Left colon (tissue), 2 donors: ENCODE results near the gene HES4. TPM values are rescaled to one million over a fixed set of nuclear protein-coding genes. Genes with fewer than 3 reads are reported as not detected.
"Not testable (repeated sequence)": the region's sequence is repeated elsewhere in the genome, so short reads cannot be mapped to it uniquely, and the experiment has no call there.

Experiments
- ATAC-seq: fragments of 200-7000 bp; cut with Tn5 transposase; one replicate; pipeline ENCODE4 v1.9.1; 2020; ENCODE audit warnings: mild to moderate bottlenecking, moderate library complexity
- DNase-seq, 2 donors: peaks; one replicate each; pipeline ENCODE4 v3.0.0-alpha.2; 2020
- intact Hi-C, 2 donors: fragments of 100-400 bp; cut with DNase I in 1 of 2; cut with micrococcal nuclease in 1 of 2; formaldehyde crosslinking; loops; one replicate each; pipeline versions ENCODE4 v1.11.2 to v1.14.0; 2022; cut with DNase I, micrococcal nuclease
- total RNA-seq, 2 donors: library from RNA; stranded (reverse); fragmentation: NEBNext Ultra II Directional; extraction: Animal tissue kit (Norgen Biotek cat#: 25700); gene quantifications; one replicate each; pipeline ENCODE4 v1.2.1, GENCODE V29; 2021
- donor health status: DM: no; HTN: no; CAD: no.
- donor health status: DM: yes; HTN: yes; CAD: no.

Gene HES4
- total RNA-seq, 2 donors from 2014 or later, result 19.5 to 24.2 TPM

DNA sequence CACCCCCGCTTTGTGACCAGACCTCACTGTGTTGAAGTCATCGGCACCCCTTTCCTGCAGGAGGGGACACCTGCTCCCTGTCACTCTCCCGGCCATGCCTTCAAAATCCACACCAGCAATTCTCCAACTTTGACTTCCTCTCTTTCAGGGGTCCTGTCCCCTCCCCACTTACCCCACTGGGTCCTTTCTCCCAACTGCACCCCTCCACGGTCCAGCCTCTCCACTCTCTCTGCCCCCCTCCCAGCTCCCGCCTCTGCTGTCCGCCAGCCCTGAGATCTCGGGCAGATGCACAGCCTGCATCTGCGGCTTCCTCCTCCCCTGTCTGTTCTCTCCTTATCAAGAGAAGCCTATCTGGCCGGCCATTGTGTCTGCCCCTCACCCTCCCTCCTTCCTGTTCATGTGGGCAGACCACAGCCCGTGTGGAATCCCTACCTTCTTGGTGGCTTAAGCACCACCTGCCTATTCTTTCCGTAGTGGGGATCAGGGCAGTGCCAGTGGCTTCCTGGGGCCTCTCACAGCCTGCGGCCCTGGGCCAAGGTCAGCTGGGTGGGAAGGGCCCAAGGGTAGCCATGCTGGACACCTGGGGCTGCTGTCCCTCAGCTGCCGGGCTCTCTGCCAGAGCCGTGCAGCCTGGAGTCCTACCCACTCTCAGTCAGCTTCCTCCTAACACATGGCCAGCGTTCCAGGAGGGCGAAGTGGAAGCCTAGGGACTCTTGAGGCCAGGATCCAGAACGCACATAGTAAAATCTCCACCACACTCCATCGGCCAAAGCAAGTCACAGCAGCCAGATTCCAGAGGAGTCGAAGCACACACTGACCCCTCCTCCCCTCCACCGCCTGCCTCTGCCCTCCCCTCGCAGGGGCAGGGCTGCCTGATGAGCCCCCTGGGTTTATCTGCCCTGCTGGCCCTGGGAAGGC, 5.1 kb upstream of the HES4 start:
- intact Hi-C loops, result no loop called here
- peak; percentile 49 for ATAC-seq

GRCh38 chr1:1004420-1004779, 4.5 kb upstream of the HES4 start:
- intact Hi-C loops, result no loop called here
- DNase-seq (peak; percentile 6 to 26), ATAC-seq (no peak)

More for the DNA sequence above, 5.1 kb upstream of the HES4 start:
- DNase-seq, result peak; percentile 51 to 55

DNA sequence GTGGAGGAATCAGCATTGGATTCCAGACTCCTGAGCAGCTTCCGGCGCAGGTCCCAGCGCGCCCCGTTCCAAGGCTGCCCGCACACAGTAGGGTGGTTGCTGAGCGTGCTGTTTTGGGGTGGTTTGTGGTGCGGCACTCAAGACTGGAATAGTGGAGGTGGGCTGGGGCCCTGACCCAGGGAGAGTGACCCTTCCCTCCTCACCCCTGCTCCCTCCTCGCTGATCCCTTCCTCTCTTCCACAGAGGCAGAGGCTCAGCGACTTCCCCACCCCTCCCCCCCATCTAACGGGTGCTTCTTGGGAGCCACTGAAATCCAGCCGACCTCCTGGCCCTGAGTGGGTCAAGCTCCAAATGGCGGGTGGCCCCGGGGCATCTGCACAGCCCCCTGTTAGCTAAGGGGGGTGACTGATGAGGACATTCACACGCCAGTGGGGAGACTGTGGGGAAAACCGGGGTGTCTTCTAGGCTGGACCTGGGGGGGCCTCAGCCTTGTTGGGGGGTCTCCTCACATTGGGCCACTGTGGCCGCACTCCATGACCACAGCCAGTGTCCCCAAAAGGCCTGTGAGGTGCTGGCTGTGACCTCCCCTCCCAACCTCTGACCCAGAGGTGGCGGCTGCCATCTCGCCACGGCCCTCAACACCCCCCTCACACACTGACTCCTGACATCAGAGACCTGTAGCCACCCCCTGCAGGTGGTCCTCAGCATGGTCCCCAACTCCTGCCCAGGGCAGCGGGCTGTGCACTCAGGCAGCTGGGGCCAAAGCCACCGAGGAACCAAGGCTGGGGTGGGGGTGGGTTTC, 3.9 kb upstream of the HES4 start:
- DNase-seq (peak; percentile 9 to 24), ATAC-seq (no peak)
- intact Hi-C loops, result no loop called here

GRCh38 chr1:1001057-1001783, 1.3 kb upstream of the HES4 start:
- intact Hi-C loops, result no loop called here
- DNase-seq (peak in 1 of 2 donors; percentile 38), ATAC-seq (no peak)

DNA sequence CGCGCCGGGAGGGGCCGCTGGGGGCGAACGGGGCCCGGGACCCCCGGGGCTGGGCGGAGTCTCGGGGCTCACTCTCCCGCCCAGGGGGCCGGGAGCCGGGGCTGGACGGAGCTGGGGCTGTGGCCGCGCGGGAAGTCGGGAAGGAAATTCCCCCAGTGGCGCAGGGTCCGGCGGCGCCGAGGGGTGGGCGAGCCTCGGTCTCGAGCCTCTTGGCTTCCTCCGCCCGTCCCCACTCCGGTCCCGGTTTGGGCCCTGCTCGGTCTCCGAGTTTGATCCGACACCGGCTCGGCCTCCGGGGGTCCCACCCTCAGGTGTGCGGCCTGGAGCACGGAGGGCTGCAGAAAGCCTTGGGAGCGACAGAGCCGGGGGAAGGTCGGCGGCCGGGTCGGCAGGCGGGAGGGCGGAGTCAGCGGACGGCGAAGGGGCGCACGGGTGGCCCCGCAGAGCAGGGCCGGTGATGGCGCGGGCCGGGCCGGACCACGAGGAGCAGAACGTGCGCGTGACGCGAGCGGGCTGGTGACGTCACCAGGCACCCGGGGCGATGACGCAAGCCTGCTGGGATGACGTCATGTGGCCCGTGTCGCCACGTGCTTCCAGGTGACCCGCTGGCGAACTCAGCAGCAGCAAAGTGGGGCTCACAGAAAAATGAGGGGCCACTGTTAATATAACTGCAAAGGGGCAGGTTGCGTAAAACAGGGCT, 610 bp upstream of the HES4 start:
- DNase-seq, result peak; percentile 77 to 79
- intact Hi-C loops, result no loop called here
- peak; percentile 30 for ATAC-seq

DNA sequence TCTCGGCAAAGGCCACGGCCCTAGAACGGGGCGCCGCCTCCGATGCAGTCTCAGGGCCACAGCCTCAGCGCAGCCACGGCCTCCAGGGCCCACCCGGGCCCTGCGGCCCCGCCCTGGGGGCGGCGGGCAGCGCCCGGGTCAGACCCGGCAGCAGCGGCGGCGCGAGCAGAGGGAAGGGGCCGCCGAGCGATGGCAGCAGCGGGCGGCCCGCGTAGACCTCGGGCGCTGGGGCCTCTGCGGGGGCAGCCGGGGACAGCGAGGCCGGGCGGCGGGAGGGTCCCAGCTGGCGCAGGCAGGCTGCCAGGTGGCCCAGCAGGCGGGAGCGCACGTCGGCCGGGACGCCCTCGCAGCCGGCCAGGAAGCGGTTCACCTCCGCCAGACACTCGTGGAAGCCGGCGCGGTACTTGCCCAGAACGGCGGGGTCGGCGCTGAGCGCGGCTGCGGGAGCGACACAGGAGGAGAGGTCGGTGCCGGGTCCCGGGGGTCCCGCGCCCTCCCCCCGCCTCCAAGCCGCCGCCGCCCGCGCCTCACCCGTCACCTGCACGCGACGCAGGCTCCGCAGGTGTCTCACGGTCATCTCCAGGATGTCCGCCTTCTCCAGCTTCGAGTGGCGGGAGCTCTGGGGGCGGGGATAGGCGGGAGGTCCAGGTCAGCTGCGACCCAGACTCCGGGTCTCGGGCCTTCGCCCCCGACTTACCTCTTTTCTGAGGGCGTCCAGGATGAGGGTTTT, 737 bp downstream of the HES4 start:
- ATAC-seq (peak; percentile 16), DNase-seq (peak in 1 of 2 donors; percentile 45)
- intact Hi-C loops, result no loop called here

DNA sequence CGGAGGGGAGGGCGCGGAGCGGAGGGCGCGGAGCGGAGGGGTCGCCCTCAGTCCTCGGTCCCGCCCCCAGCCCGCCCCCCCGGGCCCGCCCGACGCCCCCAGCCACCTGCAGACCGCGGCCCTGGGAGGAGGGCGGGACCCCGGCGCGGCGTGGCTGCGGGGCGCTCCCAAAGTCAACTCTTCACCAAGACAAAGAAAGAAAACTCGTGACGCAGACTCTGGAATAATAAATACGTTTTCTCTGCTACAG, 1.2 kb downstream of the HES4 start:
- intact Hi-C loops, result no loop called here
- DNase-seq, result no peak
- no peak for ATAC-seq

GRCh38 chr1:997993-998744, 1.7 kb downstream of the HES4 start:
- DNase-seq, result peak in 1 of 2 donors; percentile 31
- intact Hi-C loops, result no loop called here
- no peak for ATAC-seq

DNA sequence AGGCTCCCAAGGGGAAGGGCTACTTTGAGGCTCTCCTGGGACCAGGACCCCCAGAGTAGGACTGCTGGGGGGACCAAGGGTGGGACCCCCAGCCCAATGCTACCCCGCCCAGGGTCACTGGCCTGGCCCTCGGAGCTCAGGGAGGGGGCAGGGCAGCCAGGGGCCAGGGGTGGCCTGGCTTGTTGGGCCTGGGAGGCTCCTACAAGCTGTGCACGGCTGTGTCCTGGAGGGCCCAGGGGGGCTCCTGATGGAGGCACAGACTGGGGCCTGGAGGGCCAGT, 2.2 kb downstream of the HES4 start:
- DNase-seq (no peak), ATAC-seq (no peak)
- intact Hi-C loops, result no loop called here

DNA sequence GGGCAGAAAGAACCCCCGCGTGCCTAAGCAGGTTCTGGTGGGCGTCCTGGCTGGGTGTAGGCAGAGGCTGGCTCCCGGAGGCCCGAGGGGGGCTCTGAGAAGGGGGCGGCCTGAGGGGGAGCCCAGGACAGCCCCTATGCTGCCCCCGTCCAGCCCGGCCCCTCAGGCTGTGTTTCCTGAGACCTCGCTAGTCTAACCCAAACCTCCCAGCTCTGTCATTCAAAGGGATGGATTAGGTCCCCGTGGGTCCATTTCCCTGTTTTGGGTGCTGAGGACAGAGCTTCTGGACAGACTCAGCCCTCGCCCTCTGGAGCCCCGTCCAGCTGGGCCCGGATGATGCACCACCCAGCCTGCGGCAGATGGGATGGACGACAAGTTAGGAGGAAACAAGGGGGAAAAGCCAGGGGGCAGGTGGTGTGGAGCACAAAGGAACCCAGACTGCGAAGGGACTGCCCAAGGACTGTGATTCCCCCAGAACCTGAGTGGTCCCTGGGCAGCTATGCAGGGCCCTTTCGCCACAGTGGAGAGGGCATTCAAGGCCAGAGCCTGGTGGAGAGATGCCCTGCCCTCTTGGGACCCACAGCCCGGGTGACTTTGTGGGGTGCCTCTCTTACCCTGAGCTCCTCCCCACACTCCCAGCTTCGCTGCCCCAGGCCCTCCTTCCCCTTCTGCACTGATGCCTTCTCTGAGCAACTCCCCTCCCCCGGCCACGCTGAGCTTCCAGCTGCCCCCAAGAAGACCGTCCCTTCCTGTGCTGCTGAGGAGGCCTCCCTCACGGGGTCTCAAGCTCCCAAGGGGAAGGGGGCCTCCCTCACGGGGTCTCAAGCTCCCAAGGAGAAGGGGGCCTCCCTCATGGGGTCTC, 2.8 kb downstream of the HES4 start:
- ATAC-seq, result no peak
- intact Hi-C loops, result no loop called here
- DNase-seq, result peak in 1 of 2 donors; percentile 9

- ATAC-seq, result no peak
- intact Hi-C loops, result no loop called here
- DNase-seq, result no peak
Measured at GRCh38 chr1:995665-996633, 3.9 kb downstream of the HES4 start.

DNA sequence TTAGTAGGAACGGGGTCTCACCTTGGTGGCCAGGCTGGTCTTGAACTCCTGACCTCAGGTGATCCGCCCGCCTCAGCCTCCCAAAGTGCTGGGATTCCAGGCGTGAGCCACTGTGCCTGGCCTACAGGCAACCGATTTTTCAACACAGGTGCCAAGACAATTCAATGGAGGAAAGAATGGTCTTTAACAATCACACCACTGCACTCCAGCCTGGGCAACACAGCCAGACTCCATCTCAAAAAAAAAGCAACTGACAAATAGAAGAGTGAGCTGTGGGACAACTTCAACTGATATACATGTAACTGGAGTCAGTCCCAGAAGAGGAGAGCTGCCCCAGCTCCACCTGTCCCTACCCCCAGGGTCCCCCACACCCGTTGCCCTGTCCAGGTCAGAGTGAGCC, 5.4 kb downstream of the HES4 start:
- DNase-seq, ATAC-seq: not testable (repeated sequence)

DNA sequence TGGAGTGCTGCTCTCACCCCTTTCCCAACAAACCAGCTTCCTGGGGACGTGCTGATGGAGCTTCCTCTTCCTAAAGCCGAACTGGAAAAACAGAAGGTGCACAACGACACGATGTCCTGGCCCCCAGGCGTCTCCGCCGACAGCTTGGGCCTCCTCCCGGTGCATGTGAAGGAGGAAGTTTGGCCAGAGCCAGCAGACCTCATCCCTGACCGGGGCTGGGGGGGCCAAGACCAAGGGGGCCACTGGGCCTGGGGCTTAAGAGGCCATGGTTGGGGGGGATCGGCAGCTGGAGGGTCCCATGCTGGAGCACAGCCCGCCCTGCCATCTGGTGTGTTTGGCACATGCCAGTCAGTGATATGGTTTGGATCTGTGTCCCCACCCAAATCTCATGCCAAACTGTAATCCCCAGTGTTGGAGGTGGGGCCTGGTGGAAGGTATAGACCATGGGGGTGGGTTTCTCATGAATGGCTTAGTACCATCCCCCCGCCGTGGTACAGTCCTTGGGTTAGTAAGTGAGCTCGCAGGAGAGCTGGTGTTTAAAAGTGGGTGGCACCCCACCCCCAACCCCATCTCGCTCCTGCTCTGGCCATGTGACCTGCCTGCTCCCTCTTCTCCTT, 6.4 kb downstream of the HES4 start:
- no peak for DNase-seq
- no peak for ATAC-seq
- intact Hi-C loops, result no loop called here

More for the DNA sequence above, 5.4 kb downstream of the HES4 start:
- intact Hi-C loops, result not testable (repeated sequence)

GRCh38 chr1:992362-992761, 7.5 kb downstream of the HES4 start:
- intact Hi-C loops, result no loop called here
- DNase-seq, result no peak
- no peak for ATAC-seq

DNA sequence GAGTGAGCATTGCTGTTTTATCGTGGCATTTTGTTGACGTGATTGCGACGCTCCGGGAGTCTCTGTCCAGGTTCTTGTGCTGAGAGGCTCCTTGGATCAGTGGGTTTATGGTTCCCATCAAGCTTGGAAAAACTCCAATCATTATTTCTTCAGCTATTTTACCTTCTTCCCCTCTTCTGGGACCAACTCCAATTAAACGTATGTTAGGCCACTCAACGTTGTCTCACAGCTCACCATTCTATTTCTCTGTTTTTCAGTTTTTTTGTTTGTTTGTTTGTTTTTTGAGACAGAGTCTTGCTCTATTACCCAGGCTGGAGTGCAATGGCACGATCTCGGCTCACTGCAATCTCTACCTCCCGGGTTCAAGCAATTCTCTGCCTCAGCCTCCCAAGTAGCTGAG, 8.0 kb downstream of the HES4 start:
- ATAC-seq (no peak), DNase-seq (no peak)
- intact Hi-C loops, result no loop called here
